Smooth muscle cell (in vitro differentiated cells): ENCODE measurements around the gene HTR3E. TPM values are rescaled to one million over a fixed set of nuclear protein-coding genes. Genes with fewer than 3 reads are reported as not detected.

Source experiments
- DNase-seq: peaks from one replicate; lab custom pipeline; 2025; ENCODE audit not compliant: unreplicated experiment; lab: John Stamatoyannopoulos, UW
- H2AFZ ChIP-seq: fragments of 200-600 bp; sonication (generic); 2 replicates; pipeline ENCODE4 v1.6.0; 2016; ENCODE audit warnings: antibody characterized with exemption, low read depth, mild to moderate bottlenecking
- H3F3A ChIP-seq: fragments of 200-600 bp; sonication (generic); 2 replicates; pipeline ENCODE4 v1.6.0; 2017; ENCODE audit warnings: antibody characterized with exemption, low read depth
- H3K27ac ChIP-seq: fragments of 200-600 bp; sonication (generic); 2 replicates; pipeline ENCODE4 v1.5.1; 2016; ENCODE audit warnings: low read depth, mild to moderate bottlenecking
- H3K27me3 ChIP-seq: fragments of 200-600 bp; sonication (generic); 2 replicates; pipeline ENCODE4 v1.6.1; 2016; ENCODE audit warnings: low read depth, mild to moderate bottlenecking
- H3K36me3 ChIP-seq: fragments of 200-600 bp; sonication (generic); 2 replicates; pipeline ENCODE4 v1.5.1; 2016; ENCODE audit warnings: low read depth
- H3K4me1 ChIP-seq: fragments of 200-600 bp; sonication (generic); 2 replicates; pipeline ENCODE4 v1.5.1; 2016; ENCODE audit warnings: low read depth
- H3K4me2 ChIP-seq: fragments of 200-600 bp; sonication (generic); 2 replicates; pipeline ENCODE4 v1.6.0; 2016; ENCODE audit warnings: mild to moderate bottlenecking
- H3K4me3 ChIP-seq: fragments of 200-600 bp; sonication (generic); 2 replicates; pipeline ENCODE4 v1.5.1; 2016; ENCODE audit warnings: mild to moderate bottlenecking
- H3K79me2 ChIP-seq: fragments of 200-600 bp; sonication (generic); 2 replicates; pipeline ENCODE4 v1.6.0; 2016; ENCODE audit warnings: low read depth, mild to moderate bottlenecking
- H3K9ac ChIP-seq: fragments of 200-600 bp; sonication (generic); 2 replicates; pipeline ENCODE4 v1.6.0; 2016; ENCODE audit warnings: low read depth
- H3K9me3 ChIP-seq: fragments of 200-600 bp; sonication (generic); replicated peaks from 2 replicates; pipeline ENCODE4 v1.5.1; 2016; ENCODE audit warnings: low read depth
- H4K20me1 ChIP-seq: fragments of 200-600 bp; sonication (generic); 2 replicates; pipeline ENCODE4 v1.6.0; 2016; ENCODE audit warnings: low read depth
- CTCF ChIP-seq: fragments of 200-600 bp; sonication (generic); IDR thresholded peaks from 2 replicates; pipeline ENCODE4 v1.5.1; 2017; ENCODE audit warnings: borderline replicate concordance, mild to moderate bottlenecking, antibody characterized with exemption; ENCODE audit not compliant: insufficient read depth, poor library complexity, severe bottlenecking
- WGBS: methylation state at CpG from one replicate; pipeline ENCODE4 v1.1.7; 2016; ENCODE audit warnings: low lambda C conversion rate; 5-methylcytosine and 5-hydroxymethylcytosine counted together
- polyA plus RNA-seq: library from polyadenylated mRNA; unstranded; fragments of >200 nt; fragmentation: Nextera tagmentation; extraction: Ambion mirVana; gene quantifications from 2 replicates; pipeline ENCODE4 v1.2.1, GENCODE V29; 2016
- total RNA-seq: library from RNA; depleted of rRNA; stranded (reverse); fragments of >200 nt; gene quantifications from 2 replicates; pipeline ENCODE4 v1.2.3, GENCODE V29; 2014

The HTR3E gene
- total and polyA plus RNA-seq, 2 experiments from 2014 or later, result not detected

GRCh38 chr3:184075901-184076300 is 21.0 kb upstream of the HTR3E start:
- Histone ChIP-seq H3K36me3 (no peaks in the 10 kb centered on the region), H3K27ac (no peak overlapping the region), H3K4me1 (no peaks in the 10 kb centered on the region), H3K9ac (no peak overlapping the region), H3K27me3 (no peaks in the 10 kb centered on the region), H2AFZ (no peak overlapping the region), H3K4me2 (no peak overlapping the region), H3K4me3 (no peak overlapping the region), H3K9me3 (no peaks in the 10 kb centered on the region), H3K79me2 (no peaks in the 10 kb centered on the region), H4K20me1 (no peaks in the 10 kb centered on the region), H3F3A (no peaks in the 10 kb centered on the region)
- DNase-seq, result no peak
- no peak for TF ChIP-seq CTCF
- WGBS, result 88% methylated on average over 6 of the region's 6 CpGs

GRCh38 chr3:184077881-184078280 is 19.0 kb upstream of the HTR3E start:
- Histone ChIP-seq H2AFZ (no peak overlapping the region), H3K36me3 (no peaks in the 10 kb centered on the region), H3K4me3 (no peak overlapping the region), H4K20me1 (no peaks in the 10 kb centered on the region), H3K9me3 (no peaks in the 10 kb centered on the region), H3K9ac (no peak overlapping the region), H3K79me2 (no peaks in the 10 kb centered on the region), H3K4me1 (no peaks in the 10 kb centered on the region), H3K27ac (no peak overlapping the region), H3K27me3 (no peaks in the 10 kb centered on the region), H3K4me2 (no peak overlapping the region), H3F3A (no peaks in the 10 kb centered on the region)
- no peak for TF ChIP-seq CTCF
- 79% methylated on average over 5 of the region's 5 CpGs for WGBS
- DNase-seq, result no peak

GRCh38 chr3:184078851-184079250 is 18.0 kb upstream of the HTR3E start:
- DNase-seq, result no peak

More at GRCh38 chr3:184078851-184079250, 18.0 kb upstream of the HTR3E start:
- Histone ChIP-seq H3K4me1 (no peaks in the 10 kb centered on the region), H3K4me2 (no peak overlapping the region), H2AFZ (no peak overlapping the region), H3K4me3 (no peak overlapping the region), H4K20me1 (no peaks in the 10 kb centered on the region), H3K36me3 (no peaks in the 10 kb centered on the region), H3F3A (no peaks in the 10 kb centered on the region), H3K9me3 (no peaks in the 10 kb centered on the region), H3K79me2 (no peaks in the 10 kb centered on the region), H3K27me3 (no peaks in the 10 kb centered on the region), H3K27ac (no peak overlapping the region), H3K9ac (no peak overlapping the region)
- no peak for TF ChIP-seq CTCF
- 92% methylated on average over 3 of the region's 3 CpGs for WGBS
